GM23338 (cell line): ENCODE data around the gene ENPP7.

Source experiments
- CREB1 ChIP-seq: fragments of 250-450 bp; sonication (Bioruptor Pico); IDR thresholded peaks from 2 replicates; pipeline ENCODE4 v1.5.0; 2020; ENCODE audit warnings: low read depth, mild to moderate bottlenecking, moderate library complexity
- EZH2 ChIP-seq: fragments of 200-600 bp; sonication (generic); IDR thresholded peaks from one replicate; pipeline ENCODE4 v1.8.0; 2017; ENCODE audit warnings: antibody characterized with exemption, mild to moderate bottlenecking, low read depth; ENCODE audit not compliant: unreplicated experiment
- EZH2phosphoT487 ChIP-seq: fragments of 200-600 bp; sonication (generic); IDR thresholded peaks from one replicate; pipeline ENCODE4 v1.8.1; 2018; ENCODE audit warnings: antibody characterized with exemption; ENCODE audit not compliant: unreplicated experiment
- POLR2AphosphoS5 ChIP-seq: IDR thresholded peaks from 2 replicates; pipeline ENCODE4 v1.6.1; 2016; ENCODE audit warnings: antibody characterized with exemption, low read depth
- REST ChIP-seq: IDR thresholded peaks from one replicate; pipeline ENCODE4 v1.6.1; 2018; ENCODE audit warnings: antibody characterized with exemption; ENCODE audit not compliant: unreplicated experiment
- ZNF114 ChIP-seq: fragments of 250-450 bp; sonication (Bioruptor Pico); IDR thresholded peaks from 2 replicates; pipeline ENCODE4 v1.5.0; 2020; ENCODE audit warnings: mild to moderate bottlenecking, moderate library complexity
- TF ChIP-seq, protein P1 (sequence below), 2 experiments: fragments of 200-600 bp in 1 of 2; sonication (generic) in 1 of 2; conservative IDR thresholded peaks; 2 replicates each; pipeline versions ENCODE4 v1.5.1 to v1.6.1; 2016 to 2017; ENCODE audit warnings: antibody characterized with exemption in 2 of 2, low read depth in 2 of 2, mild to moderate bottlenecking in 2 of 2, moderate library complexity in 1 of 2
- TF ChIP-seq, protein P2 (sequence below): fragments of 250-450 bp; sonication (Bioruptor Pico); IDR thresholded peaks from 2 replicates; pipeline ENCODE4 v1.5.0; 2020; ENCODE audit warnings: mild to moderate bottlenecking, moderate library complexity

DNA sequence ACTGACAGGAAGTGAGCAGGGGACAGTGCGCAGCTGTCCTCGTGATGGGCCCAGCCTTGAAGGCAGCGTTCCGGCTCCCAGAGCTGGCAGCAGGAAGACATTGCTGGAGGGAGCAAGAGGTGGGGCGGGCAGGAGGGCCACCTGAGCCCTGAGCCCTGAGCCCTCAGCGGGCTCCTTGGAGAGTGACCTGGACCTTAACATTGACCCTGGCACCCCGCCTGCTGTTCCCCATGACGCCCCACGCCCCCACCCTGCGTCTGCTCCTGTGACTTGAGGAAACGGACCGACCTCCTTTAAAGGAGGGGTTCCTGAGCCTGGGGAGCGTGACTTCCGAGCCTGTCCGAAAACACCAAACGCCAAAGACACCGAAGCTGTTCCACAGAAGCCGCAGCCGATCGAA lies 25.1 kb upstream of the ENPP7 start:
- TF ChIP-seq, protein P1, sequence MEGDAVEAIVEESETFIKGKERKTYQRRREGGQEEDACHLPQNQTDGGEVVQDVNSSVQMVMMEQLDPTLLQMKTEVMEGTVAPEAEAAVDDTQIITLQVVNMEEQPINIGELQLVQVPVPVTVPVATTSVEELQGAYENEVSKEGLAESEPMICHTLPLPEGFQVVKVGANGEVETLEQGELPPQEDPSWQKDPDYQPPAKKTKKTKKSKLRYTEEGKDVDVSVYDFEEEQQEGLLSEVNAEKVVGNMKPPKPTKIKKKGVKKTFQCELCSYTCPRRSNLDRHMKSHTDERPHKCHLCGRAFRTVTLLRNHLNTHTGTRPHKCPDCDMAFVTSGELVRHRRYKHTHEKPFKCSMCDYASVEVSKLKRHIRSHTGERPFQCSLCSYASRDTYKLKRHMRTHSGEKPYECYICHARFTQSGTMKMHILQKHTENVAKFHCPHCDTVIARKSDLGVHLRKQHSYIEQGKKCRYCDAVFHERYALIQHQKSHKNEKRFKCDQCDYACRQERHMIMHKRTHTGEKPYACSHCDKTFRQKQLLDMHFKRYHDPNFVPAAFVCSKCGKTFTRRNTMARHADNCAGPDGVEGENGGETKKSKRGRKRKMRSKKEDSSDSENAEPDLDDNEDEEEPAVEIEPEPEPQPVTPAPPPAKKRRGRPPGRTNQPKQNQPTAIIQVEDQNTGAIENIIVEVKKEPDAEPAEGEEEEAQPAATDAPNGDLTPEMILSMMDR (conservative IDR thresholded peaks at IDR 0.05; ENCODE audit: low read depth in 2 of 2) = no peak
- TF ChIP-seq POLR2AphosphoS5 (no peak), EZH2 (no peak), EZH2phosphoT487 (no peak), ZNF114 (CRISPR knock-in tag) (no peak), REST (no peak), CREB1 (CRISPR knock-in tag) (no peak)
- TF ChIP-seq, protein P2, sequence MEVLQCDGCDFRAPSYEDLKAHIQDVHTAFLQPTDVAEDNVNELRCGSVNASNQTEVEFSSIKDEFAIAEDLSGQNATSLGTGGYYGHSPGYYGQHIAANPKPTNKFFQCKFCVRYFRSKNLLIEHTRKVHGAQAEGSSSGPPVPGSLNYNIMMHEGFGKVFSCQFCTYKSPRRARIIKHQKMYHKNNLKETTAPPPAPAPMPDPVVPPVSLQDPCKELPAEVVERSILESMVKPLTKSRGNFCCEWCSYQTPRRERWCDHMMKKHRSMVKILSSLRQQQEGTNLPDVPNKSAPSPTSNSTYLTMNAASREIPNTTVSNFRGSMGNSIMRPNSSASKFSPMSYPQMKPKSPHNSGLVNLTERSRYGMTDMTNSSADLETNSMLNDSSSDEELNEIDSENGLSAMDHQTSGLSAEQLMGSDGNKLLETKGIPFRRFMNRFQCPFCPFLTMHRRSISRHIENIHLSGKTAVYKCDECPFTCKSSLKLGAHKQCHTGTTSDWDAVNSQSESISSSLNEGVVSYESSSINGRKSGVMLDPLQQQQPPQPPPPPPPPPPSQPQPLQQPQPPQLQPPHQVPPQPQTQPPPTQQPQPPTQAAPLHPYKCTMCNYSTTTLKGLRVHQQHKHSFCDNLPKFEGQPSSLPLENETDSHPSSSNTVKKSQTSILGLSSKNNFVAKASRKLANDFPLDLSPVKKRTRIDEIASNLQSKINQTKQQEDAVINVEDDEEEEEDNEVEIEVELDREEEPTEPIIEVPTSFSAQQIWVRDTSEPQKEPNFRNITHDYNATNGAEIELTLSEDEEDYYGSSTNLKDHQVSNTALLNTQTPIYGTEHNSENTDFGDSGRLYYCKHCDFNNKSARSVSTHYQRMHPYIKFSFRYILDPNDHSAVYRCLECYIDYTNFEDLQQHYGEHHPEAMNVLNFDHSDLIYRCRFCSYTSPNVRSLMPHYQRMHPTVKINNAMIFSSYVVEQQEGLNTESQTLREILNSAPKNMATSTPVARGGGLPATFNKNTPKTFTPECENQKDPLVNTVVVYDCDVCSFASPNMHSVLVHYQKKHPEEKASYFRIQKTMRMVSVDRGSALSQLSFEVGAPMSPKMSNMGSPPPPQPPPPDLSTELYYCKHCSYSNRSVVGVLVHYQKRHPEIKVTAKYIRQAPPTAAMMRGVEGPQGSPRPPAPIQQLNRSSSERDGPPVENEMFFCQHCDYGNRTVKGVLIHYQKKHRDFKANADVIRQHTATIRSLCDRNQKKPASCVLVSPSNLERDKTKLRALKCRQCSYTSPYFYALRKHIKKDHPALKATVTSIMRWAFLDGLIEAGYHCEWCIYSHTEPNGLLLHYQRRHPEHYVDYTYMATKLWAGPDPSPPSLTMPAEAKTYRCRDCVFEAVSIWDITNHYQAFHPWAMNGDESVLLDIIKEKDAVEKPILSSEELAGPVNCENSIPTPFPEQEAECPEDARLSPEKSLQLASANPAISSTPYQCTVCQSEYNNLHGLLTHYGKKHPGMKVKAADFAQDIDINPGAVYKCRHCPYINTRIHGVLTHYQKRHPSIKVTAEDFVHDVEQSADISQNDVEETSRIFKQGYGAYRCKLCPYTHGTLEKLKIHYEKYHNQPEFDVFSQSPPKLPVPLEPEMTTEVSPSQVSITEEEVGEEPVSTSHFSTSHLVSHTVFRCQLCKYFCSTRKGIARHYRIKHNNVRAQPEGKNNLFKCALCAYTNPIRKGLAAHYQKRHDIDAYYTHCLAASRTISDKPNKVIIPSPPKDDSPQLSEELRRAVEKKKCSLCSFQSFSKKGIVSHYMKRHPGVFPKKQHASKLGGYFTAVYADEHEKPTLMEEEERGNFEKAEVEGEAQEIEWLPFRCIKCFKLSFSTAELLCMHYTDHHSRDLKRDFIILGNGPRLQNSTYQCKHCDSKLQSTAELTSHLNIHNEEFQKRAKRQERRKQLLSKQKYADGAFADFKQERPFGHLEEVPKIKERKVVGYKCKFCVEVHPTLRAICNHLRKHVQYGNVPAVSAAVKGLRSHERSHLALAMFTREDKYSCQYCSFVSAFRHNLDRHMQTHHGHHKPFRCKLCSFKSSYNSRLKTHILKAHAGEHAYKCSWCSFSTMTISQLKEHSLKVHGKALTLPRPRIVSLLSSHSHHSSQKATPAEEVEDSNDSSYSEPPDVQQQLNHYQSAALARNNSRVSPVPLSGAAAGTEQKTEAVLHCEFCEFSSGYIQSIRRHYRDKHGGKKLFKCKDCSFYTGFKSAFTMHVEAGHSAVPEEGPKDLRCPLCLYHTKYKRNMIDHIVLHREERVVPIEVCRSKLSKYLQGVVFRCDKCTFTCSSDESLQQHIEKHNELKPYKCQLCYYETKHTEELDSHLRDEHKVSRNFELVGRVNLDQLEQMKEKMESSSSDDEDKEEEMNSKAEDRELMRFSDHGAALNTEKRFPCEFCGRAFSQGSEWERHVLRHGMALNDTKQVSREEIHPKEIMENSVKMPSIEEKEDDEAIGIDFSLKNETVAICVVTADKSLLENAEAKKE = no peak
